Measurements from ENCODE around the gene NFKB1. TPM values are rescaled to one million over a fixed set of nuclear protein-coding genes. Genes with fewer than 3 reads are reported as not detected.

Gene NFKB1
- polyA plus RNA-seq, 1 donor (not counting 4 experiments of a cell fraction or from before 2014, with no cell fraction given), result 21.8 TPM

DNA sequence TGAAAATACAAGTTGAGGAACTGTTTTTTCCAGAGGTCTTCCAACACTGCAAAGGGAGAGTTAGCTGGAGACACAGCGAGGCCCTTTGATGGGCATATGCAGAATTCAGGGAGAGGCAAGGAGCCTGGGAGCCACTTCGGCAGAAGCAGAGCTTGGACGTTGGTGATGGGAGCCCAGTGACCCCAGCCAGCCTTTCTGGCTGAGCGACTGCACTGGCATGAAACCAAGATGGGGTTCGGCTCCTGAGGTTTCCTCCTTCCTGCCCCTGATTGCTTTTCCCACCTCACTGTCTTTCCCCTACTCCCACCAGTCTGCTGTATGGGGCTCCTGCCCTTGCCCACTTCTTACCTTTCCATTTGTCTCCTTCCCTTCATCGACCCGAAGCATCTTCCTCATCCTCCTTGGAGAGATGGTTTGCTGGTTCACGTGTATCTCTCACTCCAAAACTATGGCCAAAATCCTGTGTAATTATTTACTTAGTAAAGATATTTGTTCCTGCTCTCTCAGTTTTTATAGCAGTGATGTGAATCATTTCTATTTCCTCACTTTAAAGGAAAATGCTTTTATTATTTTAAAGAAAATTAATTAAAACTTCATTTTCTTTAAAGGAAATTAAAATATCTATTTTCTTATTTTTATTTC lies 100.5 kb downstream of the NFKB1 start:
- Histone ChIP-seq H3K79me2 (ENCODE audit: control insufficient read depth, insufficient read depth, low read length) (no peaks in the 10 kb centered on the region), H2AFZ (ENCODE audit: control insufficient read depth, low read length) (no peak overlapping the region), H3K27me3 (ENCODE audit: control insufficient read depth, extremely low read depth, insufficient read depth, low read length) (no peaks in the 10 kb centered on the region), H3K4me3 (ENCODE audit: control insufficient read depth in 2 of 3, extremely low read depth in 1 of 3, insufficient read depth in 2 of 3, low read depth in 1 of 3, low read length in 3 of 3) (no peak overlapping the region), H4K20me1 (ENCODE audit: control insufficient read depth, extremely low read depth, insufficient read depth, low read length) (no peaks in the 10 kb centered on the region), H3K9ac (ENCODE audit: control insufficient read depth, extremely low read depth, insufficient read depth, low read length) (no peak overlapping the region), H3K4me2 (ENCODE audit: control insufficient read depth, extremely low read depth, insufficient read depth, low read depth, low read length) (no peak overlapping the region), H3K36me3 (ENCODE audit: control insufficient read depth in 2 of 2, extremely low read depth in 1 of 2, insufficient read depth in 2 of 2, low read length in 2 of 2) (peaks cover 16 to 26% of the 10 kb centered on the region in 2 experiments), H3K27ac (ENCODE audit: control insufficient read depth, insufficient read depth, low read length) (no peak overlapping the region), H3K9me1 (ENCODE audit: control insufficient read depth, extremely low read depth, insufficient read depth, low read length) (no peaks in the 10 kb centered on the region), H3K4me1 (ENCODE audit: control insufficient read depth, extremely low read depth, insufficient read depth, low read length) (peaks cover 16% of the 10 kb centered on the region), H3K9me3 (ENCODE audit: control insufficient read depth, low read depth, low read length) (no peaks in the 10 kb centered on the region)
- FAIRE-seq (no peak), DNase-seq (ENCODE audit: low read depth, low spot score) (no peak)
- TF ChIP-seq, protein P1, sequence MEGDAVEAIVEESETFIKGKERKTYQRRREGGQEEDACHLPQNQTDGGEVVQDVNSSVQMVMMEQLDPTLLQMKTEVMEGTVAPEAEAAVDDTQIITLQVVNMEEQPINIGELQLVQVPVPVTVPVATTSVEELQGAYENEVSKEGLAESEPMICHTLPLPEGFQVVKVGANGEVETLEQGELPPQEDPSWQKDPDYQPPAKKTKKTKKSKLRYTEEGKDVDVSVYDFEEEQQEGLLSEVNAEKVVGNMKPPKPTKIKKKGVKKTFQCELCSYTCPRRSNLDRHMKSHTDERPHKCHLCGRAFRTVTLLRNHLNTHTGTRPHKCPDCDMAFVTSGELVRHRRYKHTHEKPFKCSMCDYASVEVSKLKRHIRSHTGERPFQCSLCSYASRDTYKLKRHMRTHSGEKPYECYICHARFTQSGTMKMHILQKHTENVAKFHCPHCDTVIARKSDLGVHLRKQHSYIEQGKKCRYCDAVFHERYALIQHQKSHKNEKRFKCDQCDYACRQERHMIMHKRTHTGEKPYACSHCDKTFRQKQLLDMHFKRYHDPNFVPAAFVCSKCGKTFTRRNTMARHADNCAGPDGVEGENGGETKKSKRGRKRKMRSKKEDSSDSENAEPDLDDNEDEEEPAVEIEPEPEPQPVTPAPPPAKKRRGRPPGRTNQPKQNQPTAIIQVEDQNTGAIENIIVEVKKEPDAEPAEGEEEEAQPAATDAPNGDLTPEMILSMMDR (optimal IDR thresholded peaks at IDR 0.05 in 1 of 3, IDR thresholded peaks at IDR 0.05 in 1 of 3, conservative IDR thresholded peaks at IDR 0.05 in 1 of 3; ENCODE audit: extremely low read depth in 1 of 3, insufficient read depth in 2 of 3, low read length in 3 of 3), result no peak
- no peak for TF ChIP-seq EZH2 (IDR thresholded peaks at IDR 0.05; ENCODE audit: low read length)
- dilution Hi-C loops (cut with MboI; ENCODE audit: extremely low pct_ligation_motif_present, low sequenced_read_pairs), result no loop called here

DNA sequence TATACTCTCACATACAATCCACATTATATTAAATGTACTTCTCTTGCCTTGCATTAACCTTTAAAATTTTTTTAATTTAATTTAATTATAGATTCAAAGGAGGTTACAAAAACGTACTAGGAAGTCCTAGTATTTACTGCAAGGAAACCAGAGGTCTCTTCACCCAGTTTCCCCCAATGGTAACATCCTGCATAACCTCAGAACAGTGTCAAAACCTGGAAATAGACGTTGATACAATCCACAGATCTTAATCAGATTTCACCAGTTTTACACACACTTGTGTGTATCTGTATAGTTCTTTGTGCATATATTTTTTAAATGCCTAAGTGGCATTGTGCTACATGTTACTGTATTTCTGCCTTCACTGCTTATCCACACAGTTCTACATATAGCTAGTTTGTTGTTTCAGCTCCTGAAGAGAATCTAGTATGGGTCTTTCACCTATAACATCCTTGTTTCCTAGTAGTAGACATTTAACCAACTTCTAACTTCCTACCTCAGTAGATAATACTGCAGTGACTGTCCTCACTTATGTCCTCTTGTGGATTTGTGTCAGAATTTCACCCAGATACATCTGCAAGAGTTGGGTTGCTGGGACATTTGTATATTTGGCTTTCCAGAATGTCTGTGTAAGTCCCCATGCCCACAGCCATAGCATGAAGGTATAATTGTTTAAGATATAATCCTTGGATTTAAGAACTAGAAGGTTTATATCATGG lies 103.2 kb downstream of the NFKB1 start:
- Histone ChIP-seq H3K9me1 (ENCODE audit: control insufficient read depth, extremely low read depth, insufficient read depth, low read length) (no peaks in the 10 kb centered on the region), H3K79me2 (ENCODE audit: control insufficient read depth, insufficient read depth, low read length) (no peaks in the 10 kb centered on the region), H3K36me3 (ENCODE audit: control insufficient read depth in 2 of 2, extremely low read depth in 1 of 2, insufficient read depth in 2 of 2, low read length in 2 of 2) (peaks cover 12 to 30% of the 10 kb centered on the region in 2 experiments), H3K4me3 (ENCODE audit: control insufficient read depth in 2 of 3, extremely low read depth in 1 of 3, insufficient read depth in 2 of 3, low read depth in 1 of 3, low read length in 3 of 3) (no peak overlapping the region), H3K9me3 (ENCODE audit: control insufficient read depth, low read depth, low read length) (no peaks in the 10 kb centered on the region), H3K27me3 (ENCODE audit: control insufficient read depth, extremely low read depth, insufficient read depth, low read length) (no peaks in the 10 kb centered on the region), H3K4me1 (ENCODE audit: control insufficient read depth, extremely low read depth, insufficient read depth, low read length) (peaks cover 10% of the 10 kb centered on the region), H3K9ac (ENCODE audit: control insufficient read depth, extremely low read depth, insufficient read depth, low read length) (no peak overlapping the region), H4K20me1 (ENCODE audit: control insufficient read depth, extremely low read depth, insufficient read depth, low read length) (no peaks in the 10 kb centered on the region), H2AFZ (ENCODE audit: control insufficient read depth, low read length) (no peak overlapping the region), H3K4me2 (ENCODE audit: control insufficient read depth, extremely low read depth, insufficient read depth, low read depth, low read length) (no peak overlapping the region), H3K27ac (ENCODE audit: control insufficient read depth, insufficient read depth, low read length) (no peak overlapping the region)
- TF ChIP-seq, protein P1 (optimal IDR thresholded peaks at IDR 0.05 in 1 of 3, IDR thresholded peaks at IDR 0.05 in 1 of 3, conservative IDR thresholded peaks at IDR 0.05 in 1 of 3; ENCODE audit: extremely low read depth in 1 of 3, insufficient read depth in 2 of 3, low read length in 3 of 3), result no peak
- TF ChIP-seq EZH2 (IDR thresholded peaks at IDR 0.05; ENCODE audit: low read length), result no peak
- peak; percentile 17 for FAIRE-seq
- dilution Hi-C loops (cut with MboI; ENCODE audit: extremely low pct_ligation_motif_present, low sequenced_read_pairs), result no loop called here
- no peak for DNase-seq (ENCODE audit: low read depth, low spot score)

Measured in keratinocyte (primary cell).